Chondrocyte (in vitro differentiated cells): Measurements from ENCODE around the gene KCNA1. TPM values are rescaled to one million over a fixed set of nuclear protein-coding genes. Genes with fewer than 3 reads are reported as not detected.

Experiments
- DNase-seq: peaks from one replicate; pipeline ENCODE4 v3.0.0; 2021; ENCODE audit warnings: mixed read lengths, low spot score
- H3K27ac Mint-ChIP-seq: one replicate; pipeline ENCODE4 v1.8.0; 2021; ENCODE audit warnings: mild to moderate bottlenecking, moderate library complexity, mixed read lengths; ENCODE audit not compliant: unreplicated experiment
- H3K27me3 Mint-ChIP-seq: 2 replicates; pipeline ENCODE4 v1.8.0; 2021; ENCODE audit warnings: low read depth, mixed read lengths
- H3K36me3 Mint-ChIP-seq: 2 replicates; pipeline ENCODE4 v1.8.0; 2021; ENCODE audit warnings: low read depth, mixed read lengths
- H3K4me1 Mint-ChIP-seq: 2 replicates; pipeline ENCODE4 v1.8.0; 2021; ENCODE audit warnings: low read depth, mild to moderate bottlenecking, mixed read lengths
- H3K4me3 Mint-ChIP-seq: one replicate; pipeline ENCODE4 v1.8.0; 2021; ENCODE audit warnings: mild to moderate bottlenecking, moderate library complexity, mixed read lengths; ENCODE audit not compliant: unreplicated experiment
- H3K9me3 Mint-ChIP-seq: 2 replicates; pipeline ENCODE4 v1.8.0; 2021; ENCODE audit warnings: low read depth, mixed read lengths
- CTCF ChIP-seq: fragments of 200-600 bp; sonication (generic); IDR thresholded peaks from 2 replicates; pipeline ENCODE4 v1.5.0; 2021; ENCODE audit warnings: antibody characterized with exemption, mild to moderate bottlenecking, moderate library complexity
- total RNA-seq: library from RNA; stranded (reverse); gene quantifications from 3 replicates; pipeline ENCODE4 v1.2.1, GENCODE V29; 2021

The KCNA1 gene
- total RNA-seq, 1 donor from 2014 or later = 0.45 TPM

- Mint-ChIP-seq H3K9me3 (no peaks in the 10 kb centered on the region), H3K36me3 (no peaks in the 10 kb centered on the region), H3K27me3 (peaks cover 23% of the 10 kb centered on the region), H3K4me1 (peaks cover 3% of the 10 kb centered on the region), H3K27ac (no peak overlapping the region), H3K4me3 (no peak overlapping the region)
- peak; percentile 59 for TF ChIP-seq CTCF
- DNase-seq = no peak
Observed at GRCh38 chr12:4899364-4899763, 10.3 kb upstream of the KCNA1 start.

GRCh38 chr12:4900327-4900726 is 9.4 kb upstream of the KCNA1 start:
- H3K4me1 Mint-ChIP-seq = peaks cover 3% of the 10 kb centered on the region
- H3K36me3 Mint-ChIP-seq = no peaks in the 10 kb centered on the region
- no peak for DNase-seq
- H3K27me3 Mint-ChIP-seq = peaks cover 24% of the 10 kb centered on the region
- H3K9me3 Mint-ChIP-seq = no peaks in the 10 kb centered on the region
- no peak overlapping the region for H3K4me3 Mint-ChIP-seq
- TF ChIP-seq CTCF = no peak
- no peak overlapping the region for H3K27ac Mint-ChIP-seq

GRCh38 chr12:4905316-4905715 is 4.4 kb upstream of the KCNA1 start:
- Mint-ChIP-seq H3K9me3 (no peaks in the 10 kb centered on the region), H3K27ac (no peak overlapping the region), H3K27me3 (peaks cover 33% of the 10 kb centered on the region), H3K4me1 (peaks cover 18% of the 10 kb centered on the region), H3K36me3 (no peaks in the 10 kb centered on the region), H3K4me3 (no peak overlapping the region)
- no peak for TF ChIP-seq CTCF
- no peak for DNase-seq

- Mint-ChIP-seq H3K4me3 (peak overlapping the region; percentile 75), H3K27me3 (peaks cover 45% of the 10 kb centered on the region), H3K4me1 (peaks cover 19% of the 10 kb centered on the region), H3K36me3 (peaks cover 8% of the 10 kb centered on the region), H3K27ac (no peak overlapping the region), H3K9me3 (peaks cover 4% of the 10 kb centered on the region)
- no peak for DNase-seq
- TF ChIP-seq CTCF = peak; percentile 44
Observed at GRCh38 chr12:4908684-4909409, 858 bp upstream of the KCNA1 start.

GRCh38 chr12:4909410-4909733 is 333 bp upstream of the KCNA1 start:
- DNase-seq = no peak
- Mint-ChIP-seq H3K9me3 (peaks cover 4% of the 10 kb centered on the region), H3K4me1 (peaks cover 19% of the 10 kb centered on the region), H3K27ac (no peak overlapping the region), H3K27me3 (peaks cover 47% of the 10 kb centered on the region), H3K4me3 (peak overlapping the region; percentile 75), H3K36me3 (peaks cover 8% of the 10 kb centered on the region)
- TF ChIP-seq CTCF = no peak
